NCI-H146 treated with DMSO at 0.1 percent for 48 hours (cell line): ENCODE results near the gene MSH3.
"Not testable (repeated sequence)": the region's sequence is repeated elsewhere in the genome, so short reads cannot be mapped to it uniquely, and the experiment has no call there.

Experiments used
- DNase-seq: peaks from one replicate; lab custom pipeline; 2025; ENCODE audit not compliant: unreplicated experiment; lab: John Stamatoyannopoulos, UW

MSH3 gene

GRCh38 chr5:80705216-80705769 is 50.8 kb downstream of the MSH3 start:
- DNase-seq, result no peak

DNA sequence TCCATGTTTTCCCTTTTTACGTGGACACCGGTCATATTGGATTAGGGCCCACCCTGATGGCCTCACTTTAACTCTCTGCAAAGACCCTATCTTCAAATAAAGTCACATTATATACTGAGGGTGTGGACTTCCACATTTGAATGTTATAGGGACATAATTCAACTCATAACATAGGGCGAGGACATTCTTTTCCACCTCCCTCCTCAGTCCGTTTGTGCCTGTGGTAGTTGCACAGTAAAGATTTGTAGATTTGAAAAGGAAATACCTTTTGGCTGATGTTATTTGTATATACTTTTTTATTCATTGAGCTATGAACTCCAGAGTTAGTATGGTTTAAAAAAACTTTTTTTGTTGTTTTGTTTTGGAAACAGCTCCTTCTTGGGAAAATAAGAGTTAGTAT is 51.3 kb downstream of the MSH3 start:
- no peak for DNase-seq

DNA sequence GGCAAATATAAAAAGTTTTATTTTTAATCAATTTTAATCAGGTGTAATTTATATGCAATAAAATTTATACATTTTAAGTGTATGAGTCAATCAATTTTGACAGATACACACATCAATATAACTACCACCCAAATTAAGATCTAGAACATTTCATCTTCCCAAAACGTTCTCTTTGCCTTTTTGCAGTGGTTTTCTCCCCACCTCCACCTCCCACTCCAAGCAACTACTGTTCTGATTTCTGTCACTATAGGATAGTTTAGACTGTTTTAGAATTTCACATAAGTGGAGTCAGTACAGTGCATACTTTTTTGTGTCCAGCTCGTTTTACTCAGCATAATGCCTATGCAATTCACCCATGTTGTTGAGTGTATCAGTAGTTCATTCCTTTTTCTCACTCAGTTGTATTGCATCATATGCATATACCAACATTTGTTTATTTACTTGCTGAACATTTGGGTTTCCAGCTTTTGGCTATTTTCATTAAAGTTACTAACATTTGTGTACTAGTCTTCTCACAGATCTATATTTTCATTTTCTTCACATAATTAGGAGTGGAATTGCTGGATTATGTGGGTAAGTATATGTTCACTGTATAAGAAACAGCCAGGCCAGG is 52.5 kb downstream of the MSH3 start:
- DNase-seq, result no peak

DNA sequence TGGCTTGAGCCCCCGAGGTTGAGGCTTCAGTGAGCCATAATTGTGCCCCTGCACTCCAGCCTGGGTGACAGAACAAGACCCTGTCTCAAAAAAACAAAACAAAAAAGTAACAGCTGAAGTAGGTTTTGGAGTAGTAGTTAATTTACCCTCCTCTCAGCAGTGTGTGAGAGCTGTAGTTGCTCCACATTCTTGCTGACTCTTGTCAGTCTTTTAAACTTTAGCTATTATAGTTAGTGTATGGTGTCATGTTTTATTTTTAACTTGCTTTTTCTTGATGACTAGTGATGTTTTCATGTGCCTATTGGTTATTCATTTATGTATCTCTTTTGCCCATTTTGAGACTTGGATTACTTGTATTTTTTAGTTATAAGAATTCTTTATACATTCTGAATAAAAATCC is 53.2 kb downstream of the MSH3 start:
- DNase-seq, result no peak

DNA sequence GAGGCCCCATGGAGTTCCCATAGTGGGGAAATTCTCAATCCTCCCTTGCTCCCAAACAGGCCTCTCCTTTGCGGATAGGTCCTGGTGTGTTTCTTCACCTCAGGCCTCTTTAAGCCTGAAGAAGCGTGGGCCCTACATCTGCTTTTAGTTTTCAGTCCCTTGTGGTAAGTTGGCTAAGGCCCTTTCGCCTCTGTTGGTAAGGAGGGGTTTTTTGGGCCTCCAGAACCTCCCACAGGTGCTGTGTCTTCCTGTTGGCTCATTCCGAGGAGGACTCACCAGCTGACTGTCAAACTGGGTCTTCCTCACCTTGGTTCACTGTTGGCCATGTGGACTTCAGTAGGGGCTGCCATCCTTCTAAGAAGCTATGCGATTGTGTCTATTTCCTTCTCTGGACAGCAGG is 56.8 kb downstream of the MSH3 start:
- DNase-seq, result no peak

GRCh38 chr5:80711938-80712337 is 57.5 kb downstream of the MSH3 start:
- DNase-seq, result peak; percentile 17

GRCh38 chr5:80712919-80713318 is 58.5 kb downstream of the MSH3 start:
- DNase-seq, result no peak

- DNase-seq, result no peak
These were observed 59.2 kb downstream of the MSH3 start for GRCh38 chr5:80713631-80714030.

GRCh38 chr5:80714570-80715298 is 60.3 kb downstream of the MSH3 start:
- no peak for DNase-seq

GRCh38 chr5:80715887-80716286 is 61.4 kb downstream of the MSH3 start:
- no peak for DNase-seq

DNA sequence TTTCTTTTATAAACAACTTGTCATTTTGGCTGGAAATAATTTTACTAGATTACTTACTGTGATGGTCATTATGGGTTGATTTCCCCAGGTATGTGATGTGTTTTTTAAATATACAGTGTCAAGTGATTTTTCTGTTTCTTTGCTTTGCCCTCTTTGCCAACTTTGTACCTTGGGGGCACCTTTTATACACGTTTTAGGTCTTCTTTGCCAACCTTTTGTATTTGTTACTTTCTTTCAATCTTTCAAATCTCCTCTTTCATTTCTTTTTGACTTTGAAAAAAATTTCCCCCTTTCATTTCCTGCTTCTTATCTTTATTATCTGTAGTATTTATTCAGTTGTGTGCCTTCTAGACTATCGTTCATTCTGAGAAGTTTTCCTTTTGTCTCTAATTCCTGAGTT is 65.7 kb downstream of the MSH3 start:
- DNase-seq, result no peak

DNA sequence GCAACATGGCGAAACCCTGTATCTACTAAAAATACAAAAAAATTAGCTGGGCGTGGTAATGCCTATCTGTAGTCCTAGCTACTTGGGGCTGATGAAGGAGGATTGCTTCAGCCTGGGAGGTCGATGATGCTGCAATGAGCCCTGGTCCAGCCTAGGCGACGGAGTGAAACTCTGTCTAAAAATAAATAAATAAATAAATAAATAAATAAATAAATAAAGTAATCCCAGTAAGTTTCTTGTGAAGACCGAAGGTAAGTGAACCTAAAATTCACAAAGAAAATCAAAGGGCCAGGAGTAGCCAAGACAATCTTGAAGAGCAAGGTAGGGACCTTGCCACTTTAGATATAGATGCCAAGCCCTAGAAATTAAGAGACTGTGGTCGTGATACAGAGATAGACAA is 68.5 kb downstream of the MSH3 start:
- DNase-seq, result no peak

GRCh38 chr5:80725446-80725845 is 71.0 kb downstream of the MSH3 start:
- DNase-seq, result no peak

DNA sequence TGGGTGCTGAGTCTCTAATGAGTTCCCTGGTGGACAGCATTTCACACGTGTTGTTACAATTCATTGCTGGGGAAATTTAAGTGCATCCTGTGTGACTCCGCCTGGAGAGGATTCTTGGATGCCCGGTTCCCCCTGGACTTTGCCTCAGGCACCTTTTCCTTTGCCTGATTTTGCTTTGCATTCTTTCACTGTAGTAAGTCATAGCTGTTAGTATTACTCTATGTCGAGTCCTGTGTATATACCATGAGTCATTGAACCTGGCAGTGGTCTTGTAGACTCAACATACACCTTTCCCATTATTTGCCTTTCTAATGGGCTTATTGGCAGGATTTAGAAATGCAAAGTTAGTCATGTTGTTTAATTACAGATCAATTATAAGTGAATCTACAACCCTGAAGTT is 82.3 kb downstream of the MSH3 start:
- DNase-seq, result no peak

GRCh38 chr5:80738466-80738865 is 84.0 kb downstream of the MSH3 start:
- no peak for DNase-seq

GRCh38 chr5:80739057-80739456 is 84.6 kb downstream of the MSH3 start:
- no peak for DNase-seq

- DNase-seq, result no peak
These were observed 85.0 kb downstream of the MSH3 start for GRCh38 chr5:80739496-80739895.

- peak; percentile 15 for DNase-seq
These were observed 85.4 kb downstream of the MSH3 start for GRCh38 chr5:80739898-80740297.

DNA sequence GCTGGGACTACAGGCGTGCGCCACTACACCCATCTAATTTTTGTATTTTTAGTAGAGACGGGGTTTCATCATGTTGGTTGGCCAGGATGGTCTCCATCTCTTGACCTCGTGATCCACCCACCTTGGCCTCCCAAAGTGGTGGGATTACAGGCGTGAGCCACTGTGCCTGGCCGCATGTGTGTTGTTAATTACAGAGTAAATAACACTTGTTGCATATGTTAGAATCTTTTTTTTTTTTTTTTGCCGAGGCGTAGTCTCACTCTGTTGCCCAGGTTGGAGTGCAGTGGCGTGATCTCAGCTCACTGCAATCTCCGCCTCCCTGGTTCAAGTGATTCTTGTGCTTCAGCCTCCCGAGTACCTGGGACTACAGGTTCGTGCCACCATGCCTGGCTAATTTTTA is 86.0 kb downstream of the MSH3 start:
- DNase-seq, result not testable (repeated sequence)

DNA sequence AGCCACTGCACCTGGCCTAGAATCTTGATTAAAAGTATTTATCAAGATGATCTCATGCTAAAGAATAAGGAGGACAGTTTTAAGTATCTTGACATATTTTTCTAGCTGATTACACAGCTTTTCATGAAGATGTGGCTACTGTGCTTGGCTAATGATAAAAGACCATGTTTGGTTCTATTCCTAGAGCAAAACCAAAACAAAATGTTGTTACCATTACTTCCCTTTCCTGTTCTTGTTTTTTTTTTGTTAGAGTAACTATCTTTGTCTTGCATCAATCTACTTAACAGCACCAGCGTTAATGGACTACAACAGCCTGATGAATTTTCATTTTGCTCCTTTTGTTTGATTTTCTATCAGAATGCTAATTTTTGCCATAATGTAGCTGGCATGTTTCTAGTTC is 86.5 kb downstream of the MSH3 start:
- DNase-seq, result no peak

DNA sequence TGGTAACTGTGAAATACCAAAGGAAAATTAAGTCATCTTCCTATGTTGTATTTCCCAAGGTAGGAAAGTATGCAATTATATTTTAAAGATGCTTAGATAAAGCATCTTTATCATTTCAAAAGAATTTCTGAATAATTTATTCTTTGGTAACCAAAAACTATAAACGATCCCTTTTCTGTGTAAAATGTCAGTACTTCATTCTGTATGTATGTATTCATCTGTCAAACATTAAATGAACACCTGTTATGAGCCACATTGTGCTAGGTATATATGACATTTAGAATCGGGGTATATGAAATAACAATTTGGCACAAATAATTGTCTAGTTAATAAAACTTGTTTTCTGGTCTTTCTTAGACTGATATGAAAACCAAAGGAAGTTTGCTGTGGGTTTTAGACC is 89.7 kb downstream of the MSH3 start:
- no peak for DNase-seq

- DNase-seq, result no peak
These were observed 91.0 kb downstream of the MSH3 start for GRCh38 chr5:80745490-80745889.

DNA sequence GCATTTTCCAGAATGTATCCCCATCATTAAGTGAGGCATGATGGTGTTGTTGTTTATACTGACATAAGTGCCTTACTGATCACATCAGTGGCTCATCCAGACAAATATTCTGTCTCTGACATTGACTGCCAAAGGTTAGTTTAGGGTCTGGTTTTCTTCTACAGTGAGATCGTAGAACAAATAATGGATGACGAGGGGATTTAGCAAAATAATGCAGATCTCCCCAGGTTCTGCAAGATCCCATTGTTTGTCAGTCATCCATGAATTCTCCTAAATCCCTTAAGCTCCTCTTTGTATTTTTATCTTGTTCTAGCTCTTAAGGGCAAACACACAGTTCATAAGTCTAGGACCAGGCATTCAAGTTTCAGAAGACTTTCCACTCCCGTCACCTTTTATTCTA is 93.5 kb downstream of the MSH3 start:
- DNase-seq, result no peak
